ENCODE data around the gene MAP2K2. TPM values are rescaled to one million over a fixed set of nuclear protein-coding genes. Genes with fewer than 3 reads are reported as not detected.
A peak's percentile ranks its signal among the peaks of the same experiment; 100 is the strongest.

Gene MAP2K2
- polyA plus RNA-seq, 1 donor, result 92.7 TPM

DNA sequence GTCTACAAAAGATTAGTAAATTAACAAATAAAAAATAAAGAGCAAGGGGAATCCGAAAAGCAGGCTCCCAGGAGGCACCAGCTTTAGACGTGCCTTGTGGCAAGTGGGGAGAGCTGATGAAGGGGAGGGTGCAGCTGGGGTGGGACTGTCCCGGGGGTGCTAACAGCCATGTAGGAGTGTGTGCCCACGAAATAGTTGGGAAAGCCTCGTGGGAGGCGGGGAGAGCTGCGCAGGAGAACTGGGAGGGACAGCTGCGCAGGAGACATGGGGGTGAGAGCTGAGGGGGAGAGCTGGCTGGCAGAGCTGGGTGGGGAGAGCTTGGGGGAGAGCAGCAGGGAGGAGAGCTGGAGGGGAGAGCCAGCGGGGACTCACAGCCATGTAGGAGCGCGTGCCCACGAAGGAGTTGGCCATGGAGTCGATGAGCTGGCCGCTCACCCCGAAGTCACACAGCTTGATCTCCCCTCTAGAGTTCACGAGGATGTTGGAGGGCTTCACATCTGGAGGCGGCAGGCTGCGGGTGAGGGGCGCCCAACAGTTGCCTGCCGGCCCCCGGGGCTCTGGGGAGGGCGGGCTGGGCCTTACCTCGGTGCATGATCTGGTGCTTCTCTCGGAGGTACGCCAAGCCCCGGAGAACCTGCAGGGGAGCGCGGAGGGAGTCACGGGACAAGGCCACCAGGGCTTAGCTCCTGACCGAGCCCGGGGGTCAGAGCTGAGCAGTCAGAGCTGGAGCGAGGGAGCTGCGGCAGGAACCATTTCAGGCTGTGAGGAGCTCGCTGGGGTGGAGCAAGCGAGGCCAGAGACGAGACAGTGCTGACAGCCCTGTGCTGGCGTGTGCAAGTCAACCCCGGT, 23.1 kb downstream of the MAP2K2 start:
- DNase-seq, result no peak

DNA sequence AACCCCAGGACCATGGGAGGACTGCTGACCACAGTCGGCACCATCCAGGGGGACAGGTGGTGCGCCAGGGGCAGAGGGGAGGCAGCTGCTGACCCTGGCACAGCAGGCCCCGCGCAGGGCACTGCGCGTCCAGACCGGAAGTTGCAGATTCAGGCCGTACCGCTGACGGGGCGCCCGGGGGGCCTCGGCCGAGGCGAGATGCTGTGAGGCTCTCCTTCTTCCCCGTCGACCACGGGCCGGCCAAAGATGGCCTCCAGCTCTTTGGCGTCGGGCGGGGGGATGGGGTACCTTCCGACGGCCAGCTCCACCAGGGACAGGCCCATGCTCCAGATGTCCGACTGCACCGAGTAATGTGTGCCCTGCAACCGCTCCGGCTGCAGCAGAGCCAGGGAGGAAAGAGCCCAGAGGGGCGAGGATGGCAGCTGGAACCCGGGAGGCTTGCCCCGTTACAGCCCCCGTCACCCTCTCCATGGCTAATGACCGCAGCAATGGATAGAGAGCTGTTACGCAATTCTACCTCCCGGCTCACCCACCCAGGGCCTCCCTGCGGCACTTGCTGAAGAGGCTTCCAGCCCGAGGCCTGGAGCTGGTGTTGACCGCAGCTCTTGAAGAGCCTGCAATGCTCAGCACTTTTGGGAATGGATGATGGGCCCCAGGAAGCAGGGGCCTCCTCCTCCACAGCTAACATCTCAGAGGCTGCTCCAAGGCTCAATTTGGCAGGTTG, 24.7 kb downstream of the MAP2K2 start:
- DNase-seq, result no peak

DNA sequence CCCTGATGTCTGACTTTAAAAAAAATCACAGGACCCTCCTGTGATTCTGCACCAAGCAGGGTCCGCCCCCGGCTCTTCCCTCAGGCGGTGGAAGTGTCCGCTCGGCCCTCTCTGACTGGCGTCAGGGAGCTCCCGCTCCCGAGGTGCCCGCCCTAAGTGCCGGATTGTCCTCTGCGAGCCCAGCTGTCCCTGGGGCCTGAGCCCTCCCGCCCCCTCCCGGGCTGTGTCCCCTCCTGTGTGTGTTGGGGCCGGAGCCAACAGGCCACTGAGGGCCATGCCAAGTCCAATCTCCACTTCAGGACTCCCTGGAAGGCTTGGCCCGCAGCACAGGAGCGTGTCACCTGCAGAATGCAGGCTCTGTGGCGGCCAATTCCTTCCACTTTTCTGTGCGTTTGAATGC, 25.4 kb downstream of the MAP2K2 start:
- no peak for DNase-seq

DNA sequence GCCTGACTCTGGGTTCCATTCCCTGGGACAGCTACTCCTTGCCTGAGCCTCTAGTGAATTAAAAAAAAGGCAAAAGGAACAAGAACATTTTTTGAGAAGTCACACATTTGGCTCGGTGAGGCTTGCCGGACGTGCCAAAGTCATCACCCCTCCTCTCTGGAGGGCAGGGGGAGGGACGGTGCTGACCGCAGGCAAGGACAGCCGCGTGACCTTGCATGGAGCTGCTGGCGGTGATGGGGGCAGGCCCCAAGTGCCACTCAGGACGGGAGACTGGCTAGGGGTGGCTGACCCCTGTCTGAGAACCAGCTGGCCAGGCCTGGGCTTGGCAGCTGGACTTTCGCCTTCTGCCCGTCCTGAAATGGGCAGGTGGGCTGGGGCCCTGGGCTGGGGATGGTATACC, 26.4 kb downstream of the MAP2K2 start:
- no peak for DNase-seq

DNA sequence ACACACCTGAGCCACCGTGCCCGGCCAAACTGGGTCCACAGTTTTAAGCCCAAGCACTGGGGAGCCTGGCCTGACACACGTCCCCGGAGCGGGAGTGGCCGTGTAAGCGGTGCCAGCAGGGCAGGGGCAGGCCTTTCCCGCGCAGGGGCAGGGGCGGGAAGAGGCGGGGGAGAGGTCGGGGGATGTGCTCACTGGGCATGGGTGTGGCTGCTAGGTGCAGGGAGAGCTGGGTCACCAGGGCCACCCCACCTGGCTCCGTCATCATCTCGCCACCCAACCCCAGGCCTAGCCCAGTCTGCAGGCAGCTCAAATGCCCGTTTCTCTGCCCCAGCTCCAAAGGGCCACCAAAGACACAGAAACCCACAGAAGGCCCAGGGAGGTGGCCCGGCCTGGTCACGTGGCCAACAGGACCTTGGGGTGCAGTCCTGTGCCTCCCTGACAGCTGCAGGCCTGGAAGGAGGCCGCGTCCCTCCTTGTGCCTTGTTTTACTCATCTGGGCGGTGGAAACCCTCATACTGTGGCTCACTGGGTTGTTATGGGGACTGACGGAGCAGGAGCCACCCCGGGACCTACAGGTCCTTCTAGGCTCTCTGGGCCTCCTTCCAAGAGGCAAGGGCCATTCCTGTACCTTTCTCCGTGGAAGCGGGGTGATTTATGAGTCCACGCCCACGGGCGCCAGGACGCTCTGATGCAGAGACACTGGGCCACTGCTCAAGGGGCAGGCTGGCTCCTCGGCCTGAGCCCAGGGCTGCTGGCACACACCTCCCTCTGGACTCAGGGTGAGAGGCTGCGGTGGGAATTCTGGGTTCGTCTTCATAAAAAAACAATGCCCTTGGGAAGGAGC, 27.7 kb downstream of the MAP2K2 start:
- no peak for DNase-seq

DNA sequence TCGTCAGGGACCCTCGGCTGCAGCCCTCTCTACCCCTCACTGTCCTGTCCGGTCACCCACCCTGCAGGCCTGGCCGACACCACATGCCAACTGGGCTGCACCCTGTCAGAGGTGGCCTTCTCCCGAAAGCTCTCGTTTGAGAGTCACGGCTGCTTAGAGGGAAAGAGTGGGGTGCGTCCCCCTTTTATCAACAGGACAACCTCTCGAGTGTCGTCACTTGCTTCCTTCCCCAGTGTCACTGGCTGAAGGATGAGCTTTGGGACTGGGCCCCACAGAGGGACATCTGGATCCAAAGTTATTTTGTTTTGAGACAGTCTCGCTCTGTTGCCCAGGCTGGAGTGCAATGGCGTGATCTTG, 28.5 kb downstream of the MAP2K2 start:
- DNase-seq, result no peak

DNA sequence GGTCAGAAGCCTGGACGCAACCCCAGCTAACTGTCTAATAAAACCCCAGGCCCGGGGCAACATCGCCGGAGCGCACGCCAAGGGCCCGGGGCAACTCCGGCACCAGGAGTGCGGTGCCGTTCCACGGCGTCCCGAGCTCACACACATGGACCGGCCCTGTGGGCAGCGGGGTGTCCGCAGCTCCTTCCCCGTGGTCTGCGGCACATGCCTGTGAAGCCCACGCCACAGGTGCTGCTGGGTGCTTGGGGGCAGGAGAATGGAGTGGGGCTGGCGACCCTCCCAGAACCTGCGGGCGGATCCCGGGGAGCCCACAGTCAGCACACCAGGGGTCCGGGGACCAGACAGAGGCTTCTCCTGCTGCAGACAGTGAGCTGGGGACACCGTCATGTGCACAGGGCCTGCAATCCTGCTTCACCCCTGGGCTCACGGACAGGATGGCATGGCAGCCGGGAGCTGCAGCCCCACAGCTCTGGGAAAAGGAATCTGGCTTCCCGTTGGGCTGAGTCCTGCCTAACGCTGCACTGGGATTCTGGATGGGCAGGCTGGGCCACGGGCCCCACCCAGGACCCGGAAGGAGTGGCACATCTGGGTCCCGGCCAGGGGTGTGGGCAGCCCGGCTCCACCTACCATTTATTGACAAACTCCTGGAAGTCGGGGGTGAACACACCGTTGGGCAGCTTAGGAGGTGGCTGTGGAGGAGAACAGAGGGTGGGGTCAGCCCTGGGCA, 29.0 kb downstream of the MAP2K2 start:
- DNase-seq, result no peak

DNA sequence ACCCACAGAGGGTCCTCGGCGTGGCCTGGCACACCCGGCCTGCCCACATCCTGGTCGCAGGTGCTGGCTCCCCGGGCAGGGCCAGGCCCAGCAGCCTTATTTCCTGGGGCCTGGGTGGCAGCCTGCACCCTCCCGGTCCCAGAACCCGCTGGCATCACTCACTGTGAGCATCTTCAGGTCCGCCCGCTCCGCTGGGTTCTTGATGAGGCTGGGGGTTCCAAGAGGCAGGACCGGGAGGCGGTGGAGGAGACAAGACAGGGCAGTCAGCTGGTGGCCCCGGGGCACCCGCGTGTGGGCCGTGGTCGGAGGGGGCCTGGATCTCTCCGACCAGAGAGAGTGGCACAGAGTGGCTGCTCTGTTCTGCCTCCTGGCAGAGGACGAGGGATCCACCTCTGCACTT, 29.6 kb downstream of the MAP2K2 start:
- DNase-seq, result no peak

DNA sequence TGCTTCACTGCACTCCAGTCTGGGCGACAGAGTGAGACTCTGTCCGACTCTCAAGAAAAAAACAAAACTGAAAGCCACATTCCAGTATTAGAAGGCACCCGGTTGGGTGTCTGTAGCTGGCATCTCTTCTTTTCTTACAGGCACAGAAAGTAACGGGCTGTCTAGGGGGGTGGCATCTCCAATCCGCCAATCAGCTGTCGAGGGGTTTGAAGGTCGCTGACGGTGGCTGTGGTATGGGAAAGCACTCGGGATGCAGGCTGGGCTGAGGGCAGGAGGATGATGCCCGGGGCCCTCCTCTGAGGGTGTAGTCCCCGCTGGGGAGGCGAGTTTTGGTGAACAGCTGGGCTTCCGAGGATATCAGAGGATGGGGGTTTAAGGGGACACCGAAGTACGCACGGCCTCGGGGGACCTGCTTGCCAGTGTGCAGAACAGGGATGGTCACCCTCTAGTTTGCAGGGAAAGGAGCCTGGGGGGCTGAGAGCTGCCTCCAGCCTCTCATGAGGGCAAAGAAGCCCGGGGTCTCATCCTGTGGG, 30.2 kb downstream of the MAP2K2 start:
- no peak for DNase-seq

DNA sequence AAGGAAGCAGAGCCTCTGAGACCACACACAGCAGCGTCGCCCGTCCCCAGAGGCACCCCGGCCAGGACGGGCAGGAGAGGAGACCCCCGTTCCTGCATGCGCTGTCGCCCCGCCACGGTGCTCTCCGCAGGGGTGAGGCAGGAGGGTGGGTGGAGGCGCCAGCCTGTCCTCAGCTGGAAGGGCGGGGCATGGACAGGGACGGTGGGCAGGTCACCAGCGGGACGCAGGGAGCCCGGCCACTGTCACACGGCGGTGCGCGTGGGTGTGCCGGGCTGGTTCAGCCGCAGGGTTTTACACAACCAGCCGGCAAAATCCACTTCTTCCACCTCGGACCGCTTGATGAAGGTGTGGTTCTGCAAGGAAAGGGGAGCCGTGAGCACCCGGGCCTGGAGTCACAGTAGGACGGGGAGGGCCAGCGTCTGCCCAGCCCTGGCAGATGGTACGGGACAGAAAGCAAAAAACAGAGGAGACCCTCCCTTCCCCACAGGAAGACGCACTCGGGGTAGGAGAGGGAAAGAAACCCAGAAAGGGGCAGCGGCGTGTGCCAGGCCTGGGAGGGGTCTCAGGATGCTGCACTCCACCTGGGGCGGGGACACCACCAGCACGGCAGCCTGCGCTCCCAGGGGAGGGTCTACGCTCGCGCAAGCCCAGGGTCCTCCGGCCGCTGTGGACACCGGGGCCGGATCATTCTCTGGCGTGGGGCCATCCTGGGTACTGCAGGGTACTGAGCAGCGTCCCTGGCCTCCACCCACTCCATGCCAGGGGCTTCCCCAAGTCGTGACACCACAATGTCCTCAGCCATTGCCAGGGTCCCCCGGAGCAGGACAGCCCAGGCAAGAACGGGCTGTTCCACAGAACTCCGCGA, 33.3 kb downstream of the MAP2K2 start:
- DNase-seq, result no peak

DNA sequence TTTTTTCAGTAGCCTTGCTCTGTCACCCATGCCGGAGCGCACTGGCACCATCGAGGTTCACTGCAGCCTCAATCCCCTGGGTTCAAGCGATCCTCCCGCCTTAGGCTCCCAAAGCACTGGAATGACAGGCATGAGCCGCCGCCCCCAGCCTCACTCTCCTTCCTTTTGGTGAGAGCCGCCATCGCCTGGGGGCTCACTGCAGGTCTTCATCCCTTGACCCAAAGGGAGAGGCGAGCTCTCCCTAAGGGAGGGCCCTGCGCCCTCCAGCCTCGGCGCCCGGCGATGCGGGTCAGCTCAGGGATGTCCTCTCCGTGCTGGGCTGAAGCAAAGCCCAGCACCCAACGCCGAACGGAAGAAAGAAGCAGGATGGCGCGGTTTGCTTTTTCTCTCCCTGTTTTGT, 34.0 kb downstream of the MAP2K2 start:
- no peak for DNase-seq

DNA sequence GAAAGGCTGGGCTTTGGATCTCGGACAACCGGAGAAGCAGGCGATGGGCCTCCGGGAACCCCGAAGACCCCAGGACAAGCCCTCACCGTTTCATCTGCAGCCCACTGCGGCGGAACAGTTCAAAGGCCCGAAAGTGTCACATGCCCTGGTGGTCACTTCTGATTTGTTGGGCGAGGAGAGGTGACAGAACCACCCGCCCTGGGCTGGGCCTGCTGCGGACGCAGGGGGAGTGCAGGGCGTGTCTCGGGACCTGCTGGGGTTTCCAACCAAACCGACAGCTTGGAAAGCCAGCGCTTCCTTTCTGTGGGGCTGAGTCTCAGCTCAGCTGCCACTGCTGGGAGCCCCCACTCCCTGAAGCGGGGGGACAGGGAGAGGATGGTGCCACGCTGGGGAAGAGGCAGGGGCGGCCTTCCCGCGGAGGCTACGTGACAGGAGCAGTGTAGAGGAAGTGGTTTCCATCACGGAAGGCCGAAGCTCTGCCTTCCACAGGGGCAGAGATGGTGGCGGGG, 34.5 kb downstream of the MAP2K2 start:
- no peak for DNase-seq

DNA sequence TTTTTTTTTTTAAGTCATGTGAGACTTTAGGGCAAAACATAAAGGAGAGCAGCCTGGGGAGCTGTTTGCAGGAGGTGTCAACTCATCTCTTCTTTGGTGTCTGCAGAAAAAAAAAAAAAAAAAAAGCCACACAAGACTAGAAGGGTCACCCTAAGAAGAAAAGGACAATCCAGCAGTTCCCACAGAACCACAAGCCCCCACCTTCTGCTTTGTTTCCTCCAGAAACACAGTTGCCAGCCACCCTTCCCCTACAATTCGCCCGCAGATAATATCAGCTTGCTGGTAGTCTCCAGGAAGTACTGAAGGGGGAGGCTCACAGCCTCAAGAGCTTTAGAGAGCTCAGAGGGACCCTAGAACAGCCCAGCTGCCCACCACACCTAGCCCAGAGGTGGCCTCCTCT, 34.9 kb downstream of the MAP2K2 start:
- DNase-seq, result no peak

DNA sequence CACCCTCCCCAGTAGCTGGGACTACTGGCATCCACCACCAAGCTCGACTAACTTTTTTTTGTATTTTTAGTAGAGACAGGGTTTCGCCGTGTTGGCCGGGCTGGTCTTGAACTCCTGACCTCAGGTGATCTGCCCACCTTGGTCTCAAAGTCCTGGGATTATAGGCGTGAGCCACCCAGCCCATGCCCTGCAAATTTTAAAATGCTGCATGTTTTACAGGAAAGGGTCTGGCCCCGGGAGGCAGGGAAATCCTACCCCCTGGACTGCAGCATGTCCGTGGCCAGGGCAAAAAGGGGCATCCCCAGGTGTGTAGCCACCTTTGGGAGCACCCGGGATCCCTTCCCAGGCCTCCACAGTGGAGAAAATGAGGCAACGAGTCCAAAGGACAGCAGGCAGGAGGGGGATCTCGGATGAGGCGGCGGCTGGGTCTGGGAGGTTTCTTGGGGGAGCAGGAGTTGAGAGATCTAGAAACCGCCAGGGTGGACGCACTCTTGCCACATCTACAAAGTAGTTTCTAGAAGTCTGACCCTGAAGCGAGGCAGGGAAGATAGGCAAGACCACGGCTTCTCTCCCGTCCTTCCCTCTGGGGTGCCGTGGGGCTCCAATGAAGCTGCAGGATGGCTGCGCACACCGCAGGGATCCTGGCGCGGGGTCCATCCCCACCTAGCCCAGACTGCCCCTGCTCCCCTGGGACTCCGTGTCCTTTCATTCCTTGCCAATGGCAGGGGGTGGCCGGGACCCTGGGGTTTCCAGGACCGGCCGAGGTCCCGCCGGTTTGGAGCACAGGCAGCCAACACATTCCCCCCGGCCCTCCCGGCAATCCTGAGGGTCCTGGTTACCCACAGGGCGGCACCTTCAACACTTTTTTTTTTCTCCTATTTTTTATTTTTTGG, 35.9 kb downstream of the MAP2K2 start:
- no peak for DNase-seq

DNA sequence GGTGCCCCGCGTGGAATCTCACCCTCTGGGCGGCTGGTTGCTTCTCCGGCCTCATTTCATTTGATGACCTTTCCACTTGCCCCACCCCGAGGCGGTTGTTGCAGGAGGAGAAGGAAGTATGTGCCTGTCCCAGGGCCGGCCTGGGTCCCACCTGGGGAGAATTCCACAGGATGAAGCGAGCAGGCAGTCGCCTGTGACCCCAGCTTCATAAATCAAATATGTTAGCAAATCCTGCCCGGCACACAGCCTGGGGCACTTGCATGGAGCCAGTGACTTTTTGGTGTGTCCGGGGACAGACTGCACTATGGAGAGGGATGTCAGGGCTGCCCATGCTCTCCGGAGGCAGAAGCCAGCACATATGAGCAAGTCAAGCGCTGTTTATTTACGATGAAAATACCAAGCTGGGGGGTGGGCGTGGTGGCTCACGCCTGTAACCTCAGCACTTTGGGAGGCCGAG, 37.5 kb downstream of the MAP2K2 start:
- peak; percentile 31 for DNase-seq

DNA sequence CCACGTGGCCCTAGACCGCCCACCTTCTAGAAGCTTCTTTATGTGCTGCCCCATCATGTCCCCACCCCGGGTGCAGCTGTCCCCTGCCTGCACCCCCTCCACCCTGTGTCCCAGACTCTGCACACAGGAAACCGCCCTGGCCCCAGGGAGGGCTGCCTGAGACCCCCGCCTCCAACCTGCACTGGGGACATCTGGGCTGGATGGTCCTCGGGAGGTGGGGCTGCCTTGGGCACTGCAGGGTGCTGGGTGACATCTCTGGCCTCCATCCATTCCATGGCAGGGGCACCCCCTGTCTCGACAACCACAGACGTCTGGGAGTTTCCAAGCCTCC, 39.4 kb downstream of the MAP2K2 start:
- no peak for DNase-seq

DNA sequence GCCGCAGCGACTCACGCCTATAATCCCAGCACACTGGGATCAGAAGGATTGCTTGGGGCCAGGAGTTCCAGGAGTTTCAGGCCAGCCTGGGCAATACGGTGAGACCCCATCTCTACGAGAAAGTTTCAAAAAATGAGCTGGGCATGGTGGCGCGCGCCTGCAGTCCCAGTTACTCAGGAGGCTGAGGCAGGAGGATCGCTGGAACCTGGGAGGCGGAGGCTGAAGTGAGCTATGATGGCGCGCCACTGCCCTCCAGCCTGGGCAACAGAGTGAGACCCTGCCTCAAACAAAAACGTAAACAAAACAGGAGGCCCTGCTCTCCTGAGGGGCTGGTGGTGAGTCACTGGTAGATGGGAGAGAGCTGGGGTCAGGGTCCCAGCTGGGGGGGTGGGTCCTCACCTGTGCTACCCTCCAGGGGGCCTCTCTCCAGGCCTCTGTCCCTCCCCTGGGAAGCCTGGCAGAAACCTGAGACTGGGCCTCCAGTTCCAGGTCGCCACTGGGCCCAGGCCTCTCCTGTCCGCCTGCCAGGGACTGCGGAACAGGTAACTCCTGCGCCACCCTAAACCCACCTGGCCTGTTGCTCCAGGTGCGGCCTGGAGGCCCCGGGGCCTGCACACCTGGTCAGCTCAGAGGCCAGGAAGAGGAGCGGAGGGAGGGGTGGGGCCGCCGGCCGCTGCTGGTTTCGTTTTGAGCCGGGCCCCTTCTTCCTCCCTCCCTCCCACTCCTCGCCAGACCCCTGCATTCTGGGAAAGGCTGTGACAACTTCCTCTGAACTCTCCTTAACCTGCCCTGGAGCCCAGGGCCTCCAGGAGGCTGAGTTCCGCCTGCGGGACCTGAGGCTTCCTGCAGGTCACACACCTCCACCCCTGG, 40.0 kb downstream of the MAP2K2 start:
- DNase-seq, result peak; percentile 81

DNA sequence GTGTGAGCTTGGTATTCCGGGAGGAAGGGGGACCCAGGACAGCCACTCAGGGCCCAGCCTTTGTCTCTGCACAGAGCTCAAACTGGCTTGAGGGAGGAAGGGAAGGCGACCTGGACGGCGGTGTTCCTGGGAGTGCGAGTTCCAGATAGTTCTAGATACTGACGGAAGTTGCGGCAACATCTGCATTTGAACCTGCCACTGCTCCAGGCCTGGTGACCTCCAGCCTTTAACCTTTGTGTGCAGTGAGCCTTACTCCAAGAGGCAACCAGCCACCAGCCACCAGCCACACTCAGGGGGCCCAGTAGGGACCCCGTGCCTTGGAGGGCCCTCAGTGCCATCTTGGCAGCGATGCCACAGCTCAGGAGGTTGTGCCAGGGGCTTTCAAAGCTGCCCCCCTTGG, 41.8 kb downstream of the MAP2K2 start:
- no peak for DNase-seq
